Keratinocyte (primary cell): ENCODE measurements around the gene ZC3H12C. TPM values are rescaled to one million over a fixed set of nuclear protein-coding genes. Genes with fewer than 3 reads are reported as not detected.

Experiments
- DNase-seq: peaks from one replicate; pipeline ENCODE4 v3.0.0-alpha.2; 2011; ENCODE audit warnings: low read depth, missing footprints, low spot score
- FAIRE-seq: peaks from 2 replicates; lab custom pipeline; 2011; peaks lifted over from hg19 to GRCh38; lab: Jason Lieb, UNC
- H2AFZ ChIP-seq: 2 replicates; pipeline ENCODE4 v1.6.0; 2012; ENCODE audit warnings: low read length, control low read depth, inconsistent platforms; ENCODE audit not compliant: control insufficient read depth
- H3K27ac ChIP-seq: 2 replicates; pipeline ENCODE4 v1.5.1; 2011; ENCODE audit warnings: low read length; ENCODE audit not compliant: control insufficient read depth, insufficient read depth
- H3K27me3 ChIP-seq: 3 replicates; pipeline ENCODE4 v1.6.0; 2011; ENCODE audit warnings: low read length; ENCODE audit not compliant: control insufficient read depth, insufficient read depth; ENCODE audit errors: extremely low read depth
- H3K36me3 ChIP-seq, 2 experiments: 2 replicates in 1 of 2; 3 replicates in 1 of 2; pipeline ENCODE4 v1.5.1; 2011; ENCODE audit warnings: low read length in 2 of 2, mild to moderate bottlenecking in 1 of 2; ENCODE audit not compliant: control insufficient read depth in 2 of 2, insufficient read depth in 2 of 2; ENCODE audit errors: extremely low read depth in 1 of 2
- H3K4me1 ChIP-seq: 3 replicates; pipeline ENCODE4 v1.5.1; 2011; ENCODE audit warnings: low read length; ENCODE audit not compliant: control insufficient read depth, insufficient read depth; ENCODE audit errors: extremely low read depth
- H3K4me2 ChIP-seq: 3 replicates; pipeline ENCODE4 v1.6.0; 2011; ENCODE audit warnings: low read depth, low read length; ENCODE audit not compliant: control insufficient read depth, insufficient read depth; ENCODE audit errors: extremely low read depth
- H3K4me3 ChIP-seq, 3 experiments: fragments of 200-600 bp in 1 of 3; sonication (generic) in 1 of 3; 2 replicates in 2 of 3; 3 replicates in 1 of 3; pipeline ENCODE4 v1.5.1; 2011 to 2016; ENCODE audit warnings: low read length in 3 of 3, mild to moderate bottlenecking in 3 of 3, control low read depth in 2 of 3, inconsistent platforms in 1 of 3, low read depth in 1 of 3, mixed read lengths in 1 of 3, mixed run types in 1 of 3, moderate library complexity in 1 of 3; ENCODE audit not compliant: control insufficient read depth in 2 of 3, insufficient read depth in 2 of 3; ENCODE audit errors: extremely low read depth in 1 of 3
- H3K79me2 ChIP-seq: 2 replicates; pipeline ENCODE4 v1.6.0; 2012; ENCODE audit warnings: low read length; ENCODE audit not compliant: control insufficient read depth, insufficient read depth
- H3K9ac ChIP-seq: 3 replicates; pipeline ENCODE4 v1.6.0; 2011; ENCODE audit warnings: low read length; ENCODE audit not compliant: control insufficient read depth, insufficient read depth; ENCODE audit errors: extremely low read depth
- H3K9me1 ChIP-seq: 3 replicates; pipeline ENCODE4 v1.6.0; 2011; ENCODE audit warnings: low read length; ENCODE audit not compliant: control insufficient read depth, insufficient read depth; ENCODE audit errors: extremely low read depth
- H3K9me3 ChIP-seq: 2 replicates; pipeline ENCODE4 v1.5.1; 2012; ENCODE audit warnings: low read depth, low read length; ENCODE audit not compliant: control insufficient read depth
- H4K20me1 ChIP-seq: 3 replicates; pipeline ENCODE4 v1.6.0; 2011; ENCODE audit warnings: low read length; ENCODE audit not compliant: control insufficient read depth, insufficient read depth; ENCODE audit errors: extremely low read depth
- EZH2 ChIP-seq: IDR thresholded peaks from one replicate; pipeline ENCODE4 v1.6.1; 2012; ENCODE audit warnings: inconsistent platforms, mild to moderate bottlenecking, low read length, moderate library complexity
- dilution Hi-C: fragments of 300-500 bp; cut with MboI; formaldehyde crosslinking; loops from one replicate; pipeline ENCODE4 v1.7.0; 2020; ENCODE audit warnings: low sequenced_read_pairs; ENCODE audit not compliant: extremely low pct_ligation_motif_present
- polyA plus RNA-seq, 5 experiments: library from polyadenylated mRNA; depleted of rRNA in 3 of 5; stranded (reverse) in 3 of 5; stranded (forward) in 1 of 5; unstranded in 1 of 5; fragments of >200 nt; gene quantifications; 1 replicate in 1 of 5; 2 replicates in 3 of 5; 3 replicates in 1 of 5; pipeline versions ENCODE4 v1.2.1 to v1.2.3, GENCODE V29; 2011 to 2012; ENCODE audit warnings: missing spikeins in 2 of 5, low read depth in 1 of 5, low replicate concordance in 1 of 5
- TF ChIP-seq, protein P1 (sequence below), 3 experiments: IDR thresholded peaks in 1 of 3; conservative IDR thresholded peaks in 1 of 3; optimal IDR thresholded peaks in 1 of 3; 2 replicates in 2 of 3; 3 replicates in 1 of 3; pipeline versions ENCODE3 to v1.5.1; 2011; ENCODE audit warnings: low read length in 3 of 3, mild to moderate bottlenecking in 3 of 3, moderate library complexity in 2 of 3, control low read depth in 1 of 3, inconsistent platforms in 1 of 3; ENCODE audit not compliant: insufficient read depth in 2 of 3; ENCODE audit errors: extremely low read depth in 1 of 3

The ZC3H12C gene
- polyA plus RNA-seq, 1 donor (not counting 4 experiments of a cell fraction or from before 2014, with no cell fraction given), result 13.9 TPM

DNA sequence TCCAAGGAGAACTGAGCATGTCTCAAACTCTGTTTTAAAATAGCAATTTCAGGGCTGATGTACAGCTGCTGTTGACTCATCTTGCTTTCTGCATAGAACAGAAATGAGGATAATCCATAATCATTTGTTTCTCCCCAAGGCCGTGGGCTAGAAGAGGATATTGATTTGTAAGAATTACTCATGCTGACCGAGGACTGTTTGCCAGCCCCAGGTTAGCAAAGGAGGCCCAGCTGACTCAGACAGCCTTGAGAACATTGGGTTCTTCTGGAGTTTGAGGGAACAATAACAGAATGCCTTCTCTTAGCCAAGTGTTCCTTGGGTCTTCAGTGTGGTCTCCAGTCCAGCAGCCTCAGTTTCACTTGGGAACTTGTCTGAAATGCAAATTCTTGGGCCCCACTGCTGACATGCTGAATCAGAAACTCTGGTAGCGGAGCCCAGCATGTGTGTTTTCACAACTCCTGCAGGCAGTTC lies 92.0 kb downstream of the ZC3H12C start:
- H3K9me3 ChIP-seq, result no peaks in the 10 kb centered on the region
- no peaks in the 10 kb centered on the region for H3K79me2 ChIP-seq
- H3K4me2 ChIP-seq, result peak overlapping the region; percentile 55
- H3K27ac ChIP-seq, result peak overlapping the region; percentile 42
- FAIRE-seq (peak; percentile 93), DNase-seq (peak; percentile 55)
- H3K4me3 ChIP-seq, result no peak overlapping the region
- H4K20me1 ChIP-seq, result no peaks in the 10 kb centered on the region
- TF ChIP-seq, protein P1, sequence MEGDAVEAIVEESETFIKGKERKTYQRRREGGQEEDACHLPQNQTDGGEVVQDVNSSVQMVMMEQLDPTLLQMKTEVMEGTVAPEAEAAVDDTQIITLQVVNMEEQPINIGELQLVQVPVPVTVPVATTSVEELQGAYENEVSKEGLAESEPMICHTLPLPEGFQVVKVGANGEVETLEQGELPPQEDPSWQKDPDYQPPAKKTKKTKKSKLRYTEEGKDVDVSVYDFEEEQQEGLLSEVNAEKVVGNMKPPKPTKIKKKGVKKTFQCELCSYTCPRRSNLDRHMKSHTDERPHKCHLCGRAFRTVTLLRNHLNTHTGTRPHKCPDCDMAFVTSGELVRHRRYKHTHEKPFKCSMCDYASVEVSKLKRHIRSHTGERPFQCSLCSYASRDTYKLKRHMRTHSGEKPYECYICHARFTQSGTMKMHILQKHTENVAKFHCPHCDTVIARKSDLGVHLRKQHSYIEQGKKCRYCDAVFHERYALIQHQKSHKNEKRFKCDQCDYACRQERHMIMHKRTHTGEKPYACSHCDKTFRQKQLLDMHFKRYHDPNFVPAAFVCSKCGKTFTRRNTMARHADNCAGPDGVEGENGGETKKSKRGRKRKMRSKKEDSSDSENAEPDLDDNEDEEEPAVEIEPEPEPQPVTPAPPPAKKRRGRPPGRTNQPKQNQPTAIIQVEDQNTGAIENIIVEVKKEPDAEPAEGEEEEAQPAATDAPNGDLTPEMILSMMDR (optimal IDR thresholded peaks at IDR 0.05 in 1 of 3, IDR thresholded peaks at IDR 0.05 in 1 of 3, conservative IDR thresholded peaks at IDR 0.05 in 1 of 3; ENCODE audit: extremely low read depth in 1 of 3, insufficient read depth in 2 of 3, low read length in 3 of 3), result no peak
- TF ChIP-seq EZH2, result no peak
- no peaks in the 10 kb centered on the region for H3K9me1 ChIP-seq
- no peak overlapping the region for H2AFZ ChIP-seq
- dilution Hi-C loops, result no loop called here
- no peak overlapping the region for H3K9ac ChIP-seq
- no peaks in the 10 kb centered on the region for H3K27me3 ChIP-seq
- H3K36me3 ChIP-seq, result no peaks in the 10 kb centered on the region
- H3K4me1 ChIP-seq, result peaks cover 42% of the 10 kb centered on the region

DNA sequence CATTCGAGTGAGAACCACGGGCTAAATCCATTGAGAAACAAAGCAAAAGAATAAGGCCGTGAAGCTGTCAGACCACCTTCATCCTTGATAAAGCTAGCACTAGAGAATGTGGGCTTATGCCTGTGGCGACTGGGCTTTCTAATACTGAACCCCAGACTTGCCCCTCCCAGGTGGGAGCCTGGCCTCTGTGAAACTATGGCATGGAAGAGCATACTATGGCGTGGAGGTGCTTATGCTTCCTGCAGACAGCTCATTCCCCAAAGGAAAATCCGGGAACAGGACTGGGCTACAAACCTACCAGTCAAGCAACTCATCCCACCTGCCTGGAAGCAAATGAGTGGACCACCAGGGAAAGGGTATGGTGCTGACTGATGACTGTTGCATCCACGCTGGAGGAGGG lies 92.4 kb downstream of the ZC3H12C start:
- Histone ChIP-seq H3K9me1 (no peaks in the 10 kb centered on the region), H3K9ac (no peak overlapping the region), H3K4me1 (peaks cover 42% of the 10 kb centered on the region), H3K9me3 (no peaks in the 10 kb centered on the region), H3K27me3 (no peaks in the 10 kb centered on the region), H3K4me2 (peak overlapping the region; percentile 55), H3K4me3 (no peak overlapping the region), H3K27ac (peak overlapping the region; percentile 42), H3K36me3 (no peaks in the 10 kb centered on the region), H4K20me1 (no peaks in the 10 kb centered on the region), H3K79me2 (no peaks in the 10 kb centered on the region), H2AFZ (no peak overlapping the region)
- DNase-seq, result no peak
- peak; percentile 32 for FAIRE-seq
- TF ChIP-seq, protein P1 (optimal IDR thresholded peaks at IDR 0.05 in 1 of 3, IDR thresholded peaks at IDR 0.05 in 1 of 3, conservative IDR thresholded peaks at IDR 0.05 in 1 of 3; ENCODE audit: extremely low read depth in 1 of 3, insufficient read depth in 2 of 3, low read length in 3 of 3), result no peak
- TF ChIP-seq EZH2, result no peak
- dilution Hi-C loops, result no loop called here
